H1 (cell line): ENCODE data around the gene ZNF573. TPM values are rescaled to one million over a fixed set of nuclear protein-coding genes. Genes with fewer than 3 reads are reported as not detected.

Experiments used
- CTCF ChIA-PET: fragments of 300-600 bp; sonication (Branson Sonifier 250); formaldehyde crosslinking; loops from one replicate; lab custom pipeline; 2021; ENCODE audit not compliant: partially characterized antibody; lab: Charles Lee
- POLR2A ChIA-PET: fragments of 300-600 bp; sonication (Branson Sonifier 250); formaldehyde crosslinking; loops from one replicate; lab custom pipeline; 2021; ENCODE audit warnings: inconsistent platforms; ENCODE audit not compliant: partially characterized antibody; lab: Charles Lee
- DNase-seq, 2 experiments: peaks; one replicate each; pipeline versions ENCODE4 v3.0.0 to v3.0.0-alpha.2; 2010 to 2022; ENCODE audit warnings: low spot score in 2 of 2, low read depth in 1 of 2, mixed read lengths in 1 of 2
- FAIRE-seq: peaks from 2 replicates; lab custom pipeline; 2011; peaks lifted over from hg19 to GRCh38; lab: Jason Lieb, UNC
- H2AFZ ChIP-seq: 2 replicates; pipeline ENCODE4 v1.8.1; 2012; ENCODE audit warnings: low read length, inconsistent platforms
- H2AK5ac ChIP-seq: 2 replicates; pipeline ENCODE4 v1.6.1; 2013; ENCODE audit warnings: low read depth, low read length
- H2BK120ac ChIP-seq: replicated peaks from 2 replicates; pipeline ENCODE3; 2013; ENCODE audit warnings: low read depth, low read length, inconsistent platforms
- H2BK12ac ChIP-seq: 2 replicates; pipeline ENCODE4 v1.6.1; 2013; ENCODE audit warnings: low read depth, low read length
- H2BK15ac ChIP-seq: 2 replicates; pipeline ENCODE4 v1.6.1; 2013; ENCODE audit warnings: low read length
- H2BK20ac ChIP-seq: 2 replicates; pipeline ENCODE4 v1.6.1; 2013; ENCODE audit warnings: low read length
- H2BK5ac ChIP-seq: 2 replicates; pipeline ENCODE4 v1.6.1; 2013; ENCODE audit warnings: low read depth, low read length
- H3K14ac ChIP-seq: 2 replicates; pipeline ENCODE4 v1.6.1; 2013; ENCODE audit warnings: inconsistent platforms; ENCODE audit not compliant: insufficient read length
- H3K18ac ChIP-seq: 2 replicates; pipeline ENCODE4 v1.6.1; 2013; ENCODE audit warnings: low read length; ENCODE audit errors: extremely low read depth
- H3K23ac ChIP-seq: 2 replicates; pipeline ENCODE4 v1.6.1; 2013; ENCODE audit warnings: inconsistent platforms; ENCODE audit not compliant: insufficient read length
- H3K23me2 ChIP-seq: 2 replicates; pipeline ENCODE4 v1.6.1; 2013; ENCODE audit warnings: low read depth, low read length
- H3K27ac ChIP-seq: 2 replicates; pipeline ENCODE4 v1.6.1; 2011; ENCODE audit warnings: low read depth, low read length, inconsistent platforms
- H3K27me3 ChIP-seq, 4 experiments: replicated peaks in 1 of 4; 1 replicate in 1 of 4; 2 replicates in 3 of 4; pipeline versions ENCODE4 v1.6.1 to v1.8.1; 2011 to 2013; ENCODE audit warnings: low read length in 3 of 4, mild to moderate bottlenecking in 3 of 4, inconsistent platforms in 2 of 4, mixed read lengths in 2 of 4, moderate library complexity in 1 of 4; ENCODE audit not compliant: control insufficient read depth in 3 of 4, insufficient read depth in 3 of 4; ENCODE audit errors: extremely low read depth in 1 of 4
- H3K36me3 ChIP-seq, 4 experiments: 2 replicates each; pipeline versions ENCODE4 v1.6.1 to v1.8.1; 2011 to 2013; ENCODE audit warnings: mild to moderate bottlenecking in 4 of 4, low read length in 3 of 4, moderate library complexity in 2 of 4, control low read depth in 1 of 4, inconsistent platforms in 1 of 4; ENCODE audit not compliant: insufficient read depth in 4 of 4, control insufficient read depth in 2 of 4
- H3K4ac ChIP-seq: replicated peaks from 2 replicates; pipeline ENCODE3; 2013; ENCODE audit warnings: low read length, low read depth, mixed read lengths, inconsistent platforms; ENCODE audit not compliant: insufficient read length
- H3K4me1 ChIP-seq, 4 experiments: replicated peaks in 1 of 4; 1 replicate in 1 of 4; 2 replicates in 3 of 4; pipeline versions ENCODE4 v1.6.1 to v1.8.1; 2011 to 2013; ENCODE audit warnings: low read length in 3 of 4, inconsistent platforms in 2 of 4, mixed read lengths in 1 of 4; ENCODE audit not compliant: insufficient read depth in 4 of 4, control insufficient read depth in 3 of 4
- H3K4me2 ChIP-seq, 2 experiments: 2 replicates each; pipeline versions ENCODE4 v1.6.1 to v1.8.1; 2011 to 2013; ENCODE audit warnings: low read depth in 2 of 2, low read length in 2 of 2, control low read depth in 1 of 2, inconsistent platforms in 1 of 2, mild to moderate bottlenecking in 1 of 2; ENCODE audit not compliant: insufficient read depth in 1 of 2
- H3K4me3 ChIP-seq, 4 experiments: fragments of 200-600, 300-600 bp in 1 of 4; sonication (generic), shearing (Covaris generic), sonication (Bioruptor Twin) in 1 of 4; 2 replicates each; pipeline versions ENCODE4 v1.5.1 to v1.8.1; 2011 to 2016; ENCODE audit warnings: low read length in 4 of 4, low read depth in 3 of 4, control low read depth in 2 of 4, inconsistent platforms in 2 of 4, mild to moderate bottlenecking in 2 of 4, mixed read lengths in 1 of 4, moderate library complexity in 1 of 4; ENCODE audit not compliant: insufficient read depth in 2 of 4; ENCODE audit errors: extremely low read depth in 1 of 4
- H3K56ac ChIP-seq: replicated peaks from 2 replicates; pipeline ENCODE3; 2013; ENCODE audit warnings: low read depth, mild to moderate bottlenecking, mixed read lengths, low read length, inconsistent platforms; ENCODE audit not compliant: insufficient read length
- H3K79me1 ChIP-seq: 2 replicates; pipeline ENCODE4 v1.6.1; 2013; ENCODE audit warnings: low read depth, low read length, control low read depth
- H3K79me2 ChIP-seq, 2 experiments: 2 replicates each; pipeline versions ENCODE4 v1.6.1 to v1.8.1; 2012 to 2013; ENCODE audit warnings: low read length in 2 of 2, mild to moderate bottlenecking in 2 of 2, inconsistent platforms in 1 of 2; ENCODE audit not compliant: insufficient read depth in 2 of 2, control insufficient read depth in 1 of 2
- H3K9ac ChIP-seq, 4 experiments: replicated peaks in 1 of 4; 1 replicate in 1 of 4; 2 replicates in 3 of 4; pipeline versions ENCODE4 v1.6.1 to v1.8.1; 2011 to 2013; ENCODE audit warnings: low read depth in 3 of 4, low read length in 3 of 4, control low read depth in 2 of 4, mild to moderate bottlenecking in 2 of 4, moderate library complexity in 2 of 4, inconsistent platforms in 1 of 4; ENCODE audit errors: extremely low read depth in 1 of 4
- H3K9me3 ChIP-seq, 2 experiments: 2 replicates each; pipeline versions ENCODE4 v1.6.1 to v1.8.1; 2012 to 2013; ENCODE audit warnings: mild to moderate bottlenecking in 2 of 2, moderate library complexity in 2 of 2, control low read depth in 1 of 2, inconsistent platforms in 1 of 2, low read depth in 1 of 2, low read length in 1 of 2, mixed read lengths in 1 of 2; ENCODE audit not compliant: insufficient read depth in 2 of 2
- H4K20me1 ChIP-seq, 2 experiments: replicated peaks in 1 of 2; 2 replicates each; pipeline versions ENCODE3 to v1.8.1; 2011 to 2013; ENCODE audit warnings: inconsistent platforms in 2 of 2, low read length in 2 of 2, mild to moderate bottlenecking in 1 of 2; ENCODE audit not compliant: insufficient read depth in 2 of 2, control insufficient read depth in 1 of 2
- H4K5ac ChIP-seq: 2 replicates; pipeline ENCODE4 v1.6.1; 2013; ENCODE audit warnings: low read length, low read depth, mixed read lengths, inconsistent platforms; ENCODE audit not compliant: insufficient read length
- H4K8ac ChIP-seq: 2 replicates; pipeline ENCODE4 v1.8.0; 2013; ENCODE audit warnings: mild to moderate bottlenecking, moderate library complexity, low read length, inconsistent platforms; ENCODE audit not compliant: insufficient read depth; ENCODE audit errors: extremely low read depth
- H4K91ac ChIP-seq: replicated peaks from 2 replicates; pipeline ENCODE3; 2013; ENCODE audit warnings: low read length, mixed read lengths, inconsistent platforms; ENCODE audit not compliant: insufficient read length
- CTBP2 ChIP-seq: IDR thresholded peaks from 2 replicates; pipeline ENCODE4 v1.7.0; 2011; ENCODE audit warnings: borderline replicate concordance, mild to moderate bottlenecking, moderate library complexity, mixed read lengths, low read length; ENCODE audit not compliant: insufficient read depth, insufficient read length
- WGBS, 2 experiments: shearing (Covaris generic) in 1 of 2; methylation state at CpG; one replicate each; pipeline versions ENCODE4 v1.1.6 to v1.1.7; 2013 to 2015; ENCODE audit warnings: low lambda C conversion rate in 2 of 2, mixed read lengths in 2 of 2, inconsistent platforms in 1 of 2, low coverage in 1 of 2, missing lambda C conversion rate in 1 of 2; ENCODE audit not compliant: insufficient replicate concordance in 2 of 2, insufficient coverage in 1 of 2, insufficient read length in 1 of 2; ENCODE audit errors: extremely low coverage in 1 of 2, missing lambda C conversion rate in 1 of 2; 5-methylcytosine and 5-hydroxymethylcytosine counted together
- polyA plus RNA-seq, 7 experiments: library from polyadenylated mRNA; depleted of rRNA in 3 of 7; stranded (reverse) in 5 of 7; unstranded in 2 of 7; fragments of >200 nt in 5 of 7; fragments of 200-250 nt in 2 of 7; gene quantifications; 1 replicate in 5 of 7; 2 replicates in 1 of 7; 4 replicates in 1 of 7; pipeline versions ENCODE4 v1.2.1 to v1.2.3, GENCODE V29; 2011 to 2013; ENCODE audit warnings: missing spikeins in 2 of 7, mixed read lengths in 2 of 7
- total RNA-seq: library from RNA; stranded (reverse); fragmentation: NEBNext Ultra II Directional; extraction: Animal tissue kit (Norgen Biotek cat#: 25700); gene quantifications from 2 replicates; pipeline ENCODE4 v1.2.1, GENCODE V29; 2021

ZNF573 gene
- total and polyA plus RNA-seq, 2 of the 8 experiments (the other 6 are each of a cell fraction or from before 2014, with no cell fraction given) = 6.3 to 13.8 TPM

GRCh38 chr19:37692956-37693620 is 86.3 kb downstream of the ZNF573 start:
- CTCF ChIA-PET = interaction anchor here (0.9 kb wide), 1 partner anchor 14 kb away, joined by 3 read pairs; no protein-coding TSS in a partner anchor
- no peak for TF ChIP-seq CTBP2

More at GRCh38 chr19:37692956-37693620, 86.3 kb downstream of the ZNF573 start:
- no peak overlapping the region for H2BK120ac ChIP-seq
- H3K56ac ChIP-seq = no peak overlapping the region
- H3K36me3 ChIP-seq = peaks cover 2 to 14% (median 3%) of the 10 kb centered on the region in 4 experiments; a peak in 5 of 8 replicates
- no peak overlapping the region for H3K14ac ChIP-seq
- no peak overlapping the region for H2AK5ac ChIP-seq
- POLR2A ChIA-PET = interaction anchor here (1.1 to 2.3 kb wide), 2 partner anchors 87 to 187 kb away, joined by 3 to 5 read pairs; partner anchors contain the start of genes ZNF573 and ZNF793
- no peak overlapping the region for H4K91ac ChIP-seq
- H2BK15ac ChIP-seq = 0 out of 2 replicates have a peak overlapping the region, but pooled peaks have one; percentile 8
- peaks cover 0 to 7% of the 10 kb centered on the region in 2 experiments for H4K20me1 ChIP-seq
- no peak overlapping the region for H2BK5ac ChIP-seq
- no peak overlapping the region for H3K4ac ChIP-seq
- no peaks in the 10 kb centered on the region for H3K79me2 ChIP-seq
- H2BK12ac ChIP-seq = no peak overlapping the region
- H3K23ac ChIP-seq = no peak overlapping the region
- H3K27me3 ChIP-seq = peaks cover 1 to 16% (median 9%) of the 10 kb centered on the region in 4 experiments; a peak in 5 of 7 replicates
- H2BK20ac ChIP-seq = no peak overlapping the region
- H4K8ac ChIP-seq = no peak overlapping the region
- 86% methylated on average over 11 of the region's 11 CpGs; no CpG with 5 or more reads in 1 of the 2 experiments for WGBS, 2 experiments
- no peak overlapping the region for H3K9ac ChIP-seq
- peaks cover 0 to 2% (median 0%) of the 10 kb centered on the region in 4 experiments; a peak in 1 of 7 replicates for H3K4me1 ChIP-seq
- FAIRE-seq (no peak), DNase-seq (no peak)
- H3K79me1 ChIP-seq = no peaks in the 10 kb centered on the region
- H3K4me2 ChIP-seq = no peak overlapping the region; a peak in 1 of 4 replicates
- H3K18ac ChIP-seq = no peak overlapping the region
- no peak overlapping the region for H2AFZ ChIP-seq
- H3K27ac ChIP-seq = no peak overlapping the region
- H3K4me3 ChIP-seq = no peak overlapping the region
- H3K9me3 ChIP-seq = no peaks in the 10 kb centered on the region; a peak in 1 of 4 replicates
- no peak overlapping the region for H4K5ac ChIP-seq
- H3K23me2 ChIP-seq = peaks cover 4% of the 10 kb centered on the region
